CD14-positive monocyte (primary cell): Measurements from ENCODE around the gene FBXL22. TPM values are rescaled to one million over a fixed set of nuclear protein-coding genes. Genes with fewer than 3 reads are reported as not detected.

ENCODE experiments used
- DNase-seq, 3 donors: peaks; one replicate each; pipeline ENCODE4 v3.0.0-alpha.2; 2011 to 2022
- H2AFZ ChIP-seq: 2 replicates; pipeline ENCODE4 v1.6.0; 2012; ENCODE audit warnings: mild to moderate bottlenecking, low read depth, low read length, inconsistent platforms; ENCODE audit not compliant: insufficient read depth, poor library complexity, severe bottlenecking
- H3K27ac ChIP-seq, 2 donors: 1 replicate in 1 of 2; 2 replicates in 1 of 2; pipeline ENCODE4 v1.5.1; 2012 to 2013; ENCODE audit warnings: low read length in 2 of 2, control low read depth in 1 of 2, inconsistent platforms in 1 of 2, low read depth in 1 of 2, mild to moderate bottlenecking in 1 of 2
- H3K27me3 ChIP-seq, 2 donors: one replicate each; pipeline versions ENCODE4 v1.6.0 to v1.6.1; 2011 to 2013; ENCODE audit warnings: low read length in 2 of 2; ENCODE audit not compliant: control insufficient read depth in 2 of 2, insufficient read depth in 2 of 2
- H3K36me3 ChIP-seq, 2 donors: replicated peaks in 1 of 2; 1 replicate in 1 of 2; 2 replicates in 1 of 2; pipeline versions ENCODE4 v1.5.1 to v1.6.1; 2012 to 2013; ENCODE audit warnings: low read length in 2 of 2, control low read depth in 1 of 2, inconsistent platforms in 1 of 2, mild to moderate bottlenecking in 1 of 2; ENCODE audit not compliant: insufficient read depth in 2 of 2, control insufficient read depth in 1 of 2
- H3K4me1 ChIP-seq, 2 donors: 1 replicate in 1 of 2; 2 replicates in 1 of 2; pipeline versions ENCODE4 v1.5.1 to v1.6.1; 2012 to 2013; ENCODE audit warnings: low read length in 2 of 2, control low read depth in 1 of 2, inconsistent platforms in 1 of 2, mild to moderate bottlenecking in 1 of 2, moderate library complexity in 1 of 2; ENCODE audit not compliant: insufficient read depth in 2 of 2, control insufficient read depth in 1 of 2
- H3K4me2 ChIP-seq: replicated peaks from 2 replicates; pipeline ENCODE3; 2012; ENCODE audit warnings: low read length, moderate library complexity, mild to moderate bottlenecking; ENCODE audit not compliant: poor library complexity, severe bottlenecking; ENCODE audit errors: extremely low read depth
- H3K4me3 ChIP-seq, 3 experiments: fragments of 200-600 bp in 1 of 3; sonication (generic) in 1 of 3; replicated peaks in 1 of 3; 1 replicate in 2 of 3; 2 replicates in 1 of 3; pipeline ENCODE4 v1.5.1; 2011 to 2013; ENCODE audit warnings: low read length in 3 of 3, mild to moderate bottlenecking in 3 of 3, control low read depth in 2 of 3, low read depth in 2 of 3, inconsistent platforms in 1 of 3, moderate library complexity in 1 of 3
- H3K79me2 ChIP-seq: 2 replicates; pipeline ENCODE4 v1.6.0; 2012; ENCODE audit warnings: mild to moderate bottlenecking, control low read depth, inconsistent platforms, low read length, moderate library complexity; ENCODE audit not compliant: insufficient read depth
- H3K9ac ChIP-seq: 2 replicates; pipeline ENCODE4 v1.6.0; 2017; ENCODE audit warnings: low read length, mild to moderate bottlenecking; ENCODE audit not compliant: insufficient read depth, poor library complexity, severe bottlenecking
- H3K9me3 ChIP-seq, 2 donors: replicated peaks in 1 of 2; 1 replicate in 1 of 2; 2 replicates in 1 of 2; pipeline versions ENCODE4 v1.5.1 to v1.6.1; 2012 to 2013; ENCODE audit warnings: low read length in 2 of 2, control low read depth in 1 of 2; ENCODE audit not compliant: control insufficient read depth in 1 of 2, insufficient read depth in 1 of 2
- H4K20me1 ChIP-seq: 2 replicates; pipeline ENCODE4 v1.6.0; 2012; ENCODE audit warnings: mild to moderate bottlenecking, low read length, control low read depth, moderate library complexity; ENCODE audit not compliant: insufficient read depth
- H3K27ac Mint-ChIP-seq, 7 donors: one replicate each; pipeline ENCODE4 v1.8.0; 2020; ENCODE audit warnings: mild to moderate bottlenecking in 7 of 7, mixed read lengths in 7 of 7, moderate library complexity in 6 of 7, inconsistent platforms in 2 of 7
- H3K27me3 Mint-ChIP-seq, 3 donors: one replicate each; pipeline ENCODE4 v1.8.0; 2021 to 2022; ENCODE audit warnings: low read depth in 3 of 3, mild to moderate bottlenecking in 3 of 3, mixed read lengths in 3 of 3, moderate library complexity in 3 of 3, inconsistent platforms in 1 of 3
- H3K36me3 Mint-ChIP-seq, 2 donors: one replicate each; pipeline ENCODE4 v1.8.0; 2020; ENCODE audit warnings: mixed read lengths in 2 of 2, inconsistent platforms in 1 of 2, mild to moderate bottlenecking in 1 of 2
- H3K4me1 Mint-ChIP-seq: one replicate; pipeline ENCODE4 v1.8.0; 2020; ENCODE audit warnings: mild to moderate bottlenecking, mixed read lengths
- H3K4me3 Mint-ChIP-seq, 2 donors: one replicate each; pipeline ENCODE4 v1.8.0; 2020; ENCODE audit warnings: mild to moderate bottlenecking in 2 of 2, mixed read lengths in 2 of 2, moderate library complexity in 1 of 2
- H3K9me3 Mint-ChIP-seq, 7 donors: one replicate each; pipeline ENCODE4 v1.8.0; 2020 to 2022; ENCODE audit warnings: mixed read lengths in 7 of 7, mild to moderate bottlenecking in 6 of 7, moderate library complexity in 6 of 7, inconsistent platforms in 2 of 7
- WGBS: methylation state at CpG from one replicate; pipeline ENCODE4 v1.1.5; 2013; ENCODE audit warnings: missing lambda C conversion rate; ENCODE audit not compliant: insufficient coverage; 5-methylcytosine and 5-hydroxymethylcytosine counted together
- intact Hi-C, 2 donors: fragments of 100-400 bp; cut with micrococcal nuclease; formaldehyde crosslinking; loops; one replicate each; pipeline versions ENCODE4 v1.15.0 to v1.15.1; 2023
- polyA plus RNA-seq, 3 donors: library from polyadenylated mRNA; depleted of rRNA in 1 of 3; unstranded in 2 of 3; stranded (reverse) in 1 of 3; fragments of 300-500 nt in 2 of 3; fragments of >200 nt in 1 of 3; fragmentation: Illumina TruSeq in 2 of 3; gene quantifications; 1 replicate in 2 of 3; 2 replicates in 1 of 3; pipeline ENCODE4 v1.2.3, GENCODE V29; 2012 to 2021
- TF ChIP-seq, protein P1 (sequence below): fragments of 200-600 bp; IDR thresholded peaks from one replicate; pipeline ENCODE4 v1.8.0; 2022; ENCODE audit warnings: antibody characterized with exemption, mild to moderate bottlenecking

The FBXL22 gene
- polyA plus RNA-seq, 3 donors, result 0.04 TPM; not detected in 2

DNA sequence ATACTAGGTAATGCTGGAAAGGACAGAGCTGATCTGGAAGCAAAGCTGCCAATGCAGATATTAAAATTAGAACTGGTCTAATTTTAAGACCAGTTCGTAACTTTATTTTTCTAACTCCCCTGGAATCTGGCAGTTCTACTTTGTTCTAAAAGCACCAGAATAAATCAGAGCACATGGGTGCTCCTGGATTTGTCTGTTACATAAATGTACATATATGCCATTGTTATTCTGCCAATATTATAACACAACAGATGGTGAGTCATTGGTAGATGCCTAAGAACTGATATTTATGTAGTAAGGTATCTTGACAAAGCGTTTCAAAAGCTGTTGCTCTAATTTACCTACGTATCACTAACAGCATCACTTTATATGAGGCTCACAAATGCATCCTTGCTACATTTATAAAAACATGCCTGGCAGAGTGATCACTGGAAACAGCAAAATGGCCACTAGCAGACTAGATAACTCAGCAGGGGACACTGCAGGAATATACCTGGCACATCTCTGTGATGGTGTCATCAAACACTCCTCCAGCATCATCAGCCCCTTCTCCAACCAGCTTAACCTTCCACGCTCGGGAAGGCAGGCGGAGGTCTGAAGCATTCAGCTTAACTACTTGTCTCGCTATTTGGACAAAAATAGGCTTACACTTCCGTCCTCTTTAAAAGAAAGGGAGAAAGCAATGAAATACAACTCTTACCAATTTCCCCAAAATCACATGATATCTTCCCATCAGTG, 26.2 kb downstream of the FBXL22 start:
- Histone ChIP-seq H3K27ac (no peak overlapping the region), H3K9ac (no peak overlapping the region), H3K4me1 (no peaks in the 10 kb centered on the region), H3K79me2 (no peaks in the 10 kb centered on the region), H3K36me3 (peaks cover 63 to 69% of the 10 kb centered on the region in 2 donors), H3K9me3 (no peaks in the 10 kb centered on the region), H3K4me2 (no peak overlapping the region), H4K20me1 (no peaks in the 10 kb centered on the region), H2AFZ (no peak overlapping the region), H3K27me3 (no peaks in the 10 kb centered on the region), H3K4me3 (no peak overlapping the region)
- Mint-ChIP-seq H3K27ac (no peak overlapping the region), H3K27me3 (no peaks in the 10 kb centered on the region), H3K4me1 (peaks cover 1% of the 10 kb centered on the region), H3K9me3 (peaks cover 5 to 11% (median 9%) of the 10 kb centered on the region in 7 donors), H3K36me3 (peaks cover 63 to 73% of the 10 kb centered on the region in 2 donors), H3K4me3 (no peak overlapping the region)
- intact Hi-C loops, result no loop called here
- TF ChIP-seq, protein P1, sequence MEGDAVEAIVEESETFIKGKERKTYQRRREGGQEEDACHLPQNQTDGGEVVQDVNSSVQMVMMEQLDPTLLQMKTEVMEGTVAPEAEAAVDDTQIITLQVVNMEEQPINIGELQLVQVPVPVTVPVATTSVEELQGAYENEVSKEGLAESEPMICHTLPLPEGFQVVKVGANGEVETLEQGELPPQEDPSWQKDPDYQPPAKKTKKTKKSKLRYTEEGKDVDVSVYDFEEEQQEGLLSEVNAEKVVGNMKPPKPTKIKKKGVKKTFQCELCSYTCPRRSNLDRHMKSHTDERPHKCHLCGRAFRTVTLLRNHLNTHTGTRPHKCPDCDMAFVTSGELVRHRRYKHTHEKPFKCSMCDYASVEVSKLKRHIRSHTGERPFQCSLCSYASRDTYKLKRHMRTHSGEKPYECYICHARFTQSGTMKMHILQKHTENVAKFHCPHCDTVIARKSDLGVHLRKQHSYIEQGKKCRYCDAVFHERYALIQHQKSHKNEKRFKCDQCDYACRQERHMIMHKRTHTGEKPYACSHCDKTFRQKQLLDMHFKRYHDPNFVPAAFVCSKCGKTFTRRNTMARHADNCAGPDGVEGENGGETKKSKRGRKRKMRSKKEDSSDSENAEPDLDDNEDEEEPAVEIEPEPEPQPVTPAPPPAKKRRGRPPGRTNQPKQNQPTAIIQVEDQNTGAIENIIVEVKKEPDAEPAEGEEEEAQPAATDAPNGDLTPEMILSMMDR, result no peak
- WGBS, result 100% methylated on average over 3 of the region's 8 CpGs
- DNase-seq, result no peak

DNA sequence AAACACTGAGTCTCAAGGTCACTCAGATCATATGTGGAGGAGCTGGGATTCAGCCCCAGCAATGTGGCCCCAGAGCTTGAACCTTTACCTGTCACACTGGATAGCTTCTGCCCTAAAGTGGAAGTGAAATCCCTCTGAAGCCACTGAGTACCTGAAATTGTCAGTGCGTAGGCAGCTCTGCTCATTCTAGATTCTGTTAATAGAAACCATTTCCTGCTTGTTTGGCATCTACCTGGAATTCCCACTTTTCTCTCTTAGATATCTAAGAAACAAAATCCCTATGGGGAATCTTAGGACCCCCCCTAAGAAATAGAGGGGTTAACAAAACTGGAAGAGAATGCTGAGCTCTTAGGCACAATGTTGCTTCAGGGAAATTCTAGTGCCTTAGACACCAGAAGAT, 29.8 kb downstream of the FBXL22 start:
- TF ChIP-seq, protein P1, result no peak
- peaks cover 83 to 95% of the 10 kb centered on the region in 2 donors for H3K36me3 Mint-ChIP-seq
- peaks cover 1% of the 10 kb centered on the region for H3K4me1 Mint-ChIP-seq

More for the DNA sequence above, 29.8 kb downstream of the FBXL22 start:
- no CpG with 5 or more reads among the region's 1 CpG for WGBS
- no peak overlapping the region for H3K27ac ChIP-seq
- H3K4me1 ChIP-seq, result no peaks in the 10 kb centered on the region
- Mint-ChIP-seq H3K9me3 (peaks cover 2 to 7% (median 4%) of the 10 kb centered on the region in 7 donors), H3K27me3 (no peaks in the 10 kb centered on the region), H3K4me3 (no peak overlapping the region), H3K27ac (no peak overlapping the region)
- peaks cover 92 to 100% of the 10 kb centered on the region in 2 donors for H3K36me3 ChIP-seq
- intact Hi-C loops, result no loop called here
- H3K79me2 ChIP-seq, result no peaks in the 10 kb centered on the region
- DNase-seq, result no peak
- no peaks in the 10 kb centered on the region for H3K27me3 ChIP-seq
- H2AFZ ChIP-seq, result no peak overlapping the region
- no peaks in the 10 kb centered on the region for H4K20me1 ChIP-seq
- H3K9ac ChIP-seq, result no peak overlapping the region
- no peak overlapping the region for H3K4me2 ChIP-seq
- H3K4me3 ChIP-seq, result no peak overlapping the region
- no peaks in the 10 kb centered on the region for H3K9me3 ChIP-seq
